HG03565 (cell line): ENCODE measurements around the gene PCDHGC4.

ENCODE experiments used
- ATAC-seq: cut with Tn5 transposase; IDR thresholded peaks from one replicate; pipeline ENCODE4 v1.9.1; 2021; ENCODE audit warnings: mild to moderate bottlenecking, moderate library complexity; ENCODE audit not compliant: unreplicated experiment

PCDHGC4 gene

GRCh38 chr5:141527426-141527825 is 42.6 kb downstream of the PCDHGC4 start:
- no peak for ATAC-seq

- no peak for ATAC-seq
Measured at GRCh38 chr5:141528291-141528984, 43.6 kb downstream of the PCDHGC4 start.

GRCh38 chr5:141529002-141529401 is 44.2 kb downstream of the PCDHGC4 start:
- peak; percentile 40 for ATAC-seq

- no peak for ATAC-seq
Measured at GRCh38 chr5:141529873-141530272, 45.0 kb downstream of the PCDHGC4 start.

- no peak for ATAC-seq
Measured at GRCh38 chr5:141532726-141533125, 47.9 kb downstream of the PCDHGC4 start.

GRCh38 chr5:141533897-141534296 is 49.1 kb downstream of the PCDHGC4 start:
- ATAC-seq = no peak

GRCh38 chr5:141534492-141535213 is 49.8 kb downstream of the PCDHGC4 start:
- no peak for ATAC-seq
